ENCODE measurements around the gene MACROD1. TPM values are rescaled to one million over a fixed set of nuclear protein-coding genes. Genes with fewer than 3 reads are reported as not detected.

Gene MACROD1
- total and polyA plus RNA-seq, 9 of the 15 experiments (the other 6 are each of a cell fraction or from before 2014, with no cell fraction given), result 1.1 to 60.0 (median 26.4) TPM

DNA sequence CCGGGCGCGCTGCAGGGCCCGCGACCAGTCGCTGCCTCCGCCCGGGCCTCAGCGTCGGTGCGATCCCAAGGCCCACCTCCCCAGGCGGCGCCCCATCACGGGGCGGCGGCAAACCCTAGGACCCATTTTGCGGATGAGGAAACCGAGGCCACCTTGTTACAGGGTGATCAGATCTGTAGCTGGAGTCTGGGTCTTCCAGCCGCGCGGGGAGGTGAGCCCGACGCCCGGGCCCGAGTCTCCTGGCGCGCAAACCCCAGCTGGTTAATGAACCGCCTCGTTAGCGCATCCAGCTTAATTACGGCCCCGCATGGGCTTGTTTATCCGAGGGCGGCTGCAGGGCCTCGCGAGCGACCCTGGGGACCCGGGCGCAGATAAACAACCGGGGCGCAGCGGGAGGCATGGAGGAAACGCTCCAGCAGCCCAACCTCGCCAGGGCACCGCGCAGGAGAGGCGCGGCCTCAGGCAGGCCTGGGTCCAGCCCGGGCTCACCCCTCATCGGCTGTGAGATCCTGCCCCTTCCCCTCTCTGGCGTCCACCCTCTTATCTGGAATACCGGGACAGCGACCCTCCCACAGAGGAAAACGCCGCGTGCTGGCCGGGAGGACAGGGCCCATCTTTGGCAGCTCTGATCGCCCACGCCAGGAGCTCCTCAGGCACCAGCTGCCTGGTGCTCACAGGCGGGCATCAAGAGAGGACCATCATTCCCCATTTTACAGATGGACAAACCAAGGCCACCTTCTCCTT, 165.0 kb downstream of the MACROD1 start (continued):
- peak; percentile 76 for TF ChIP-seq PCBP1 (IDR thresholded peaks at IDR 0.05; ENCODE audit: low read depth, low read length, poor library complexity, severe bottlenecking)
- TF ChIP-seq NR2C2 (CRISPR knock-in tag; IDR thresholded peaks at IDR 0.05), result no peak
- no peak for TF ChIP-seq NR2C2 (tag; IDR thresholded peaks at IDR 0.05)
- TF ChIP-seq, protein P1, sequence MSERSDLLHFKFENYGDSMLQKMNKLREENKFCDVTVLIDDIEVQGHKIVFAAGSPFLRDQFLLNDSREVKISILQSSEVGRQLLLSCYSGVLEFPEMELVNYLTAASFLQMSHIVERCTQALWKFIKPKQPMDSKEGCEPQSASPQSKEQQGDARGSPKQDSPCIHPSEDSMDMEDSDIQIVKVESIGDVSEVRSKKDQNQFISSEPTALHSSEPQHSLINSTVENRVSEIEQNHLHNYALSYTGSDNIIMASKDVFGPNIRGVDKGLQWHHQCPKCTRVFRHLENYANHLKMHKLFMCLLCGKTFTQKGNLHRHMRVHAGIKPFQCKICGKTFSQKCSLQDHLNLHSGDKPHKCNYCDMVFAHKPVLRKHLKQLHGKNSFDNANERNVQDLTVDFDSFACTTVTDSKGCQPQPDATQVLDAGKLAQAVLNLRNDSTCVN (CRISPR knock-in tag; IDR thresholded peaks at IDR 0.05), result no peak
- TF ChIP-seq, protein P2, sequence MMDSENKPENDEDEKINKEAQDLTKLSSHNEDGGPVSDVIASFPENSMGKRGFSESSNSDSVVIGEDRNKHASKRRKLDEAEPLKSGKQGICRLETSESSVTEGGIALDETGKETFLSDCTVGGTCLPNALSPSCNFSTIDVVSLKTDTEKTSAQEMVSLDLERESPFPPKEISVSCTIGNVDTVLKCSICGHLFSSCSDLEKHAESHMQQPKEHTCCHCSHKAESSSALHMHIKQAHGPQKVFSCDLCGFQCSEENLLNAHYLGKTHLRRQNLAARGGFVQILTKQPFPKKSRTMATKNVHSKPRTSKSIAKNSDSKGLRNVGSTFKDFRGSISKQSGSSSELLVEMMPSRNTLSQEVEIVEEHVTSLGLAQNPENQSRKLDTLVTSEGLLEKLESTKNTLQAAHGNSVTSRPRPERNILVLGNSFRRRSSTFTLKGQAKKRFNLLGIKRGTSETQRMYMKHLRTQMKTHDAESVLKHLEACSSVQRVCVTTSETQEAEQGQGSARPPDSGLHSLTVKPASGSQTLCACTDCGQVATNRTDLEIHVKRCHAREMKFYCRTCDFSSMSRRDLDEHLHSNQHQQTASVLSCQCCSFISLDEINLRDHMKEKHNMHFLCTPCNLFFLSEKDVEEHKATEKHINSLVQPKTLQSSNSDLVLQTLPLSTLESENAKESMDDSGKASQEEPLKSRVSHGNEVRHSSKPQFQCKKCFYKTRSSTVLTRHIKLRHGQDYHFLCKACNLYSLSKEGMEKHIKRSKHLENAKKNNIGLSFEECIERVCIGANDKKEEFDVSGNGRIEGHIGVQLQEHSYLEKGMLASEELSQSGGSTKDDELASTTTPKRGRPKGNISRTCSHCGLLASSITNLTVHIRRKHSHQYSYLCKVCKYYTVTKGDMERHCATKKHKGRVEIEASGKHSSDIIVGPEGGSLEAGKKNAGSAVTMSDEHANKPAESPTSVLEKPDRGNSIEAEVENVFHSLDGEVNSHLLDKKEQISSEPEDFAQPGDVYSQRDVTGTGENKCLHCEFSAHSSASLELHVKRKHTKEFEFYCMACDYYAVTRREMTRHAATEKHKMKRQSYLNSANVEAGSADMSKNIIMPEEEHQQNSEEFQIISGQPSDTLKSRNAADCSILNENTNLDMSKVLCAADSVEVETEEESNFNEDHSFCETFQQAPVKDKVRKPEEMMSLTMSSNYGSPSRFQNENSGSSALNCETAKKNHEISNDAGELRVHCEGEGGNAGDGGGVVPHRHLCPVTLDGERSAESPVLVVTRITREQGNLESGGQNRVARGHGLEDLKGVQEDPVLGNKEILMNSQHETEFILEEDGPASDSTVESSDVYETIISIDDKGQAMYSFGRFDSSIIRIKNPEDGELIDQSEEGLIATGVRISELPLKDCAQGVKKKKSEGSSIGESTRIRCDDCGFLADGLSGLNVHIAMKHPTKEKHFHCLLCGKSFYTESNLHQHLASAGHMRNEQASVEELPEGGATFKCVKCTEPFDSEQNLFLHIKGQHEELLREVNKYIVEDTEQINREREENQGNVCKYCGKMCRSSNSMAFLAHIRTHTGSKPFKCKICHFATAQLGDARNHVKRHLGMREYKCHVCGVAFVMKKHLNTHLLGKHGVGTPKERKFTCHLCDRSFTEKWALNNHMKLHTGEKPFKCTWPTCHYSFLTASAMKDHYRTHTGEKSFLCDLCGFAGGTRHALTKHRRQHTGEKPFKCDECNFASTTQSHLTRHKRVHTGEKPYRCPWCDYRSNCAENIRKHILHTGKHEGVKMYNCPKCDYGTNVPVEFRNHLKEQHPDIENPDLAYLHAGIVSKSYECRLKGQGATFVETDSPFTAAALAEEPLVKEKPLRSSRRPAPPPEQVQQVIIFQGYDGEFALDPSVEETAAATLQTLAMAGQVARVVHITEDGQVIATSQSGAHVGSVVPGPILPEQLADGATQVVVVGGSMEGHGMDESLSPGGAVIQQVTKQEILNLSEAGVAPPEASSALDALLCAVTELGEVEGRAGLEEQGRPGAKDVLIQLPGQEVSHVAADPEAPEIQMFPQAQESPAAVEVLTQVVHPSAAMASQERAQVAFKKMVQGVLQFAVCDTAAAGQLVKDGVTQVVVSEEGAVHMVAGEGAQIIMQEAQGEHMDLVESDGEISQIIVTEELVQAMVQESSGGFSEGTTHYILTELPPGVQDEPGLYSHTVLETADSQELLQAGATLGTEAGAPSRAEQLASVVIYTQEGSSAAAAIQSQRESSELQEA (IDR thresholded peaks at IDR 0.05; ENCODE audit: low read depth), result no peak
- TF ChIP-seq ZNF134 (CRISPR knock-in tag; conservative IDR thresholded peaks at IDR 0.05), result no peak
- no peak for TF ChIP-seq CREBBP (IDR thresholded peaks at IDR 0.05; ENCODE audit: low read depth, low read length)
- TF ChIP-seq ZNF174 (CRISPR knock-in tag; IDR thresholded peaks at IDR 0.05), result no peak
- TF ChIP-seq ZNF239 (CRISPR knock-in tag; IDR thresholded peaks at IDR 0.05), result no peak
- no peak for TF ChIP-seq HDGF (IDR thresholded peaks at IDR 0.05)
- TF ChIP-seq ATF7 (IDR thresholded peaks at IDR 0.05), result no peak
- no peak for TF ChIP-seq TAL1 (IDR thresholded peaks at IDR 0.05)
- TF ChIP-seq SUPT5H (IDR thresholded peaks at IDR 0.05), result no peak
- TF ChIP-seq ZNF282 (CRISPR knock-in tag; IDR thresholded peaks at IDR 0.05), result 0 out of 2 replicates have a peak, but pooled peaks have one; percentile 53
- TF ChIP-seq ZNF583 (CRISPR knock-in tag; IDR thresholded peaks at IDR 0.05), result no peak
- no peak for TF ChIP-seq FOXK2 (conservative IDR thresholded peaks at IDR 0.05 in 1 of 2, IDR thresholded peaks at IDR 0.05 in 1 of 2; ENCODE audit: low read depth in 2 of 2)
- no peak for TF ChIP-seq NFE2 (IDR thresholded peaks at IDR 0.05; ENCODE audit: low read depth)
- no peak for TF ChIP-seq CHD4 (IDR thresholded peaks at IDR 0.05; ENCODE audit: insufficient read depth, insufficient replicate concordance, low read depth, low read length, poor library complexity, severe bottlenecking)
- TF ChIP-seq, protein P3, sequence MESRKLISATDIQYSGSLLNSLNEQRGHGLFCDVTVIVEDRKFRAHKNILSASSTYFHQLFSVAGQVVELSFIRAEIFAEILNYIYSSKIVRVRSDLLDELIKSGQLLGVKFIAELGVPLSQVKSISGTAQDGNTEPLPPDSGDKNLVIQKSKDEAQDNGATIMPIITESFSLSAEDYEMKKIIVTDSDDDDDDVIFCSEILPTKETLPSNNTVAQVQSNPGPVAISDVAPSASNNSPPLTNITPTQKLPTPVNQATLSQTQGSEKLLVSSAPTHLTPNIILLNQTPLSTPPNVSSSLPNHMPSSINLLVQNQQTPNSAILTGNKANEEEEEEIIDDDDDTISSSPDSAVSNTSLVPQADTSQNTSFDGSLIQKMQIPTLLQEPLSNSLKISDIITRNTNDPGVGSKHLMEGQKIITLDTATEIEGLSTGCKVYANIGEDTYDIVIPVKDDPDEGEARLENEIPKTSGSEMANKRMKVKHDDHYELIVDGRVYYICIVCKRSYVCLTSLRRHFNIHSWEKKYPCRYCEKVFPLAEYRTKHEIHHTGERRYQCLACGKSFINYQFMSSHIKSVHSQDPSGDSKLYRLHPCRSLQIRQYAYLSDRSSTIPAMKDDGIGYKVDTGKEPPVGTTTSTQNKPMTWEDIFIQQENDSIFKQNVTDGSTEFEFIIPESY (CRISPR knock-in tag; IDR thresholded peaks at IDR 0.05), result peak; percentile 98
